NCI-H2227 (cell line): ENCODE data around the gene PNPLA7.
"Not testable (repeated sequence)": the region's sequence is repeated elsewhere in the genome, so short reads cannot be mapped to it uniquely, and the experiment has no call there.

Experiments used
- DNase-seq: peaks from one replicate; lab custom pipeline; 2025; ENCODE audit not compliant: unreplicated experiment; lab: John Stamatoyannopoulos, UW

The PNPLA7 gene

GRCh38 chr9:137482094-137482781, 68.0 kb downstream of the PNPLA7 start:
- no peak for DNase-seq

GRCh38 chr9:137480686-137481683, 69.2 kb downstream of the PNPLA7 start:
- no peak for DNase-seq

- no peak for DNase-seq
Observed at GRCh38 chr9:137479892-137480685, 70.1 kb downstream of the PNPLA7 start.

GRCh38 chr9:137478962-137479861, 71.0 kb downstream of the PNPLA7 start:
- DNase-seq = peak; percentile 39

GRCh38 chr9:137478613-137478961, 71.6 kb downstream of the PNPLA7 start:
- no peak for DNase-seq

GRCh38 chr9:137477778-137478612, 72.2 kb downstream of the PNPLA7 start:
- no peak for DNase-seq

GRCh38 chr9:137476856-137477255, 73.3 kb downstream of the PNPLA7 start:
- DNase-seq = no peak

GRCh38 chr9:137475666-137476065, 74.5 kb downstream of the PNPLA7 start:
- no peak for DNase-seq

- DNase-seq = no peak
Observed at GRCh38 chr9:137474271-137474670, 75.9 kb downstream of the PNPLA7 start.

GRCh38 chr9:137470785-137471184, 79.4 kb downstream of the PNPLA7 start:
- DNase-seq = no peak

GRCh38 chr9:137467896-137468295, 82.3 kb downstream of the PNPLA7 start:
- DNase-seq = no peak

- DNase-seq = no peak
Observed at GRCh38 chr9:137467161-137467581, 83.0 kb downstream of the PNPLA7 start.

GRCh38 chr9:137466389-137467085, 83.7 kb downstream of the PNPLA7 start:
- DNase-seq = not testable (repeated sequence)

GRCh38 chr9:137465720-137466388, 84.3 kb downstream of the PNPLA7 start:
- DNase-seq = no peak

- DNase-seq = no peak
Observed at GRCh38 chr9:137465000-137465719, 85.0 kb downstream of the PNPLA7 start.

- DNase-seq = no peak
Observed at GRCh38 chr9:137464291-137464999, 85.8 kb downstream of the PNPLA7 start.

GRCh38 chr9:137463931-137464290, 86.3 kb downstream of the PNPLA7 start:
- DNase-seq = no peak
